MCF 10A (cell line): ENCODE measurements around the gene FOCAD. TPM values are rescaled to one million over a fixed set of nuclear protein-coding genes. Genes with fewer than 3 reads are reported as not detected.

ENCODE experiments used
- BruUV-seq: library from RNA; stranded (reverse); fragments of 400-500 nt; replicated peaks from 2 replicates; lab custom pipeline; 2021; lab: Mats Ljungman, UMichigan
- CTCF ChIA-PET: fragments of 300-600 bp; sonication (Branson Sonifier 250); formaldehyde crosslinking; extraction: SDS; loops from one replicate; lab custom pipeline; 2021; ENCODE audit warnings: antibody characterized with exemption, inconsistent platforms; lab: Yijun Ruan, JAX
- POLR2A ChIA-PET: fragments of 300-600, 350-650 bp; sonication (Branson Sonifier 250); formaldehyde crosslinking; extraction: SDS; loops from one replicate; lab custom pipeline; 2020; ENCODE audit warnings: antibody characterized with exemption, inconsistent platforms; lab: Yijun Ruan, JAX
- DNase-seq: peaks from one replicate; pipeline ENCODE4 v3.0.0-alpha.2; 2018; ENCODE audit not compliant: unreplicated experiment
- H3K27ac Mint-ChIP-seq: one replicate; pipeline ENCODE4 v1.8.0; 2022; ENCODE audit warnings: mild to moderate bottlenecking, low read depth, mixed read lengths; ENCODE audit not compliant: unreplicated experiment
- H3K27me3 Mint-ChIP-seq: one replicate; pipeline ENCODE4 v1.8.0; 2022; ENCODE audit warnings: mixed read lengths; ENCODE audit not compliant: insufficient read depth, unreplicated experiment
- H3K36me3 Mint-ChIP-seq: one replicate; pipeline ENCODE4 v1.8.0; 2022; ENCODE audit warnings: mild to moderate bottlenecking, moderate library complexity, mixed read lengths; ENCODE audit not compliant: insufficient read depth, unreplicated experiment
- H3K4me1 Mint-ChIP-seq: one replicate; pipeline ENCODE4 v1.8.0; 2022; ENCODE audit warnings: mixed read lengths; ENCODE audit not compliant: insufficient read depth, unreplicated experiment
- H3K4me3 Mint-ChIP-seq: one replicate; pipeline ENCODE4 v1.8.0; 2022; ENCODE audit warnings: mild to moderate bottlenecking, moderate library complexity, mixed read lengths; ENCODE audit not compliant: unreplicated experiment
- H3K9me3 Mint-ChIP-seq: one replicate; pipeline ENCODE4 v1.8.0; 2022; ENCODE audit warnings: mixed read lengths; ENCODE audit not compliant: unreplicated experiment
- CTCF ChIP-seq: fragments of 200-600 bp; IDR thresholded peaks from one replicate; pipeline ENCODE4 v1.8.0; 2022; ENCODE audit warnings: antibody characterized with exemption, mild to moderate bottlenecking; ENCODE audit not compliant: unreplicated experiment
- intact Hi-C: fragments of 100-400 bp; cut with micrococcal nuclease; formaldehyde crosslinking; loops from 2 replicates; pipeline ENCODE4 v1.14.1; 2022
- total RNA-seq: library from RNA; stranded (reverse); gene quantifications from 2 replicates; pipeline ENCODE4 v1.2.3, GENCODE V29; 2022

FOCAD gene
- total RNA-seq, 1 experiment from 2014 or later, result 20.7 TPM

DNA sequence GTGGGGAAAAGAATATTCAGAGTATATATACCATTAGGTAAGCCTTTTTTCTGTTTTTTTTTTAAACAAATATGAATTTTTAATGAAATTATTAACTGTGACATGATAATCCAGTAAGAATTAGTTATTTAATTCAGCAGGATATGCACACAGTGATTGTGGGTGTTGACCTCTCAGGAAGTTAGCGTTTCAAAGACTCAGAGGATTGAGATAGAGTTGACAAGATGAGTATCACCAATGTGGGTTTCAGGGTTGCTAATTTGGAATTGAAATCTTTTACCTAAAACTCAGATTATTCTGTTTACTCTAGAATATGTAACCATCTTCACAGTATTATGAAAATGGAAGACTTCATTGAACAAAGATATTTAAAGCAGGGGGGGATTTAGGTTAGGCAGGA, 56.2 kb downstream of the FOCAD start:
- Mint-ChIP-seq H3K4me1 (no peaks in the 10 kb centered on the region), H3K4me3 (no peak overlapping the region), H3K27me3 (no peaks in the 10 kb centered on the region), H3K27ac (no peak overlapping the region), H3K36me3 (peaks cover 38% of the 10 kb centered on the region), H3K9me3 (no peaks in the 10 kb centered on the region)
- ChIA-PET POLR2A (no interaction called here), CTCF (interaction anchor here (0.7 kb wide), 1 partner anchor 29 kb away, joined by 7 read pairs; no protein-coding TSS in a partner anchor)
- BruUV-seq, result no TSS peak
- no peak for TF ChIP-seq CTCF
- intact Hi-C loops, result no loop called here
- no peak for DNase-seq

DNA sequence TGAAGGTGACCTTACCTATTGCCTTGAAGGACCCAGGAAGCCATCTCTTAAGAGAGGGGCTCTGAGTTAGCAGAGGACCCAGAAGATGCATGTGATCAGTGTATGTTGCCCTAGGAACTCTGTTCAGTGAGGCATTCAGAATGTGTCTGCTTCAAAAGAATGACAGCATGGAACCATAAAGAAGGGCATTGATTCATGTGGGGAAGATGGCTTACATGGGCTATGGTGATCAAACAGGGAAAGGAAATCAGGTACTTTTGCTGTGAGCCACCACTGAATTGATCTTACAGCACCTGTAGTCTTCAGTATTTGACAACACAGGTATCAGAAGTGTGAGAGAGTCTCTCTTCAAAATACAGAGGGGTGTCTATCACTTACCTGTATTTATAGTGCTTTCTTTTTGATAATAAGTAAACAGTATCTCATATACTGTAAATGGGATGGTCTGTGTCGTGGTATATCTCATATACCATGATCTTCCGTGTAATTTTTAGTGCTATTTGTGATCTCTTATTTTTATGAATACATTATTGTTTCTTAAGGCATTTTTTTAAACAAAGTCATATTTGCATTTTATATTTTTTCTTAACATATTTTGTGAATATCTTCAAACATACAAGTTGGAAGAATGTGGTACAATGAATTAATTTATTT, 57.0 kb downstream of the FOCAD start:
- H3K27me3 Mint-ChIP-seq, result no peaks in the 10 kb centered on the region
- CTCF ChIA-PET, result interaction anchor here (0.7 kb wide), 1 partner anchor 20 kb away, joined by 4 read pairs; no protein-coding TSS in a partner anchor
- no peaks in the 10 kb centered on the region for H3K9me3 Mint-ChIP-seq
- no peak overlapping the region for H3K4me3 Mint-ChIP-seq
- H3K4me1 Mint-ChIP-seq, result no peaks in the 10 kb centered on the region
- BruUV-seq, result no TSS peak
- no peak overlapping the region for H3K27ac Mint-ChIP-seq
- H3K36me3 Mint-ChIP-seq, result peaks cover 42% of the 10 kb centered on the region
- no peak for TF ChIP-seq CTCF
- intact Hi-C loops, result no loop called here
- no peak for DNase-seq
- POLR2A ChIA-PET, result no interaction called here

GRCh38 chr9:20742833-20743232, 58.8 kb downstream of the FOCAD start:
- Mint-ChIP-seq H3K9me3 (no peaks in the 10 kb centered on the region), H3K27ac (no peak overlapping the region), H3K4me1 (no peaks in the 10 kb centered on the region), H3K4me3 (no peak overlapping the region), H3K27me3 (no peaks in the 10 kb centered on the region), H3K36me3 (peaks cover 45% of the 10 kb centered on the region)
- POLR2A ChIA-PET, result interaction anchor here (0.6 kb wide), 1 partner anchor 357 kb away, joined by 3 read pairs; no protein-coding TSS in a partner anchor
- no peak for DNase-seq
- no peak for TF ChIP-seq CTCF
- intact Hi-C loops, result no loop called here
- no TSS peak for BruUV-seq
- CTCF ChIA-PET, result interaction anchor here (0.7 kb wide), 1 partner anchor 69 kb away, joined by 3 read pairs; no protein-coding TSS in a partner anchor

DNA sequence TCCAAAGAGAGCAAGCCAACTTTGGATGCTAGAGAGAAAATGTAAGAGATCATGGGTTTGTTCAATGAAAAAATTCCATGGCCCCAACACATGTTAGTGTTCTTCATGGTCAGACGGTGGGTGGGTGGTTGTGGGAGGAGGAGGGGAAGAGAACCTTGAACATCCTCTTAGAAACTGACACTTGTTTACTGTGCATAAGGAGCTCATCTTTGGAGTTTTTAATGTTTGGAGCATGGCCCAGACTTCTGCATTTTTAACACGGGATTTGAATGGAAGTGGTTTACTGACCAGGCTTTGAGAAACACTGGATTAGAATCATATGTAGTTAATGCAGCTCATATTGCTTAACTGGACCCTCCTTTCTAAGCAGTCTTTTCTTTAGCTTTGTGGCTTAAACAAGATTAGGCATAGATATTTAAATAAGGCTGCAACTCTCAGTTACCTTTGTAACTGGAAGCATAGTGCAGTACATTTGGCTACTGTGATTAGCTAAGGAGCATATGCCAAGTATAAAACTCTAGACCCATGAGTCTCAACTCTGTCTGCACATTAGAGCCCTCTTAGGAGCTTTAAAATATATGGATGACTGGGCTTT, 60.1 kb downstream of the FOCAD start:
- H3K9me3 Mint-ChIP-seq, result no peaks in the 10 kb centered on the region
- POLR2A ChIA-PET, result no interaction called here
- no peak for DNase-seq
- H3K4me3 Mint-ChIP-seq, result no peak overlapping the region
- no peaks in the 10 kb centered on the region for H3K4me1 Mint-ChIP-seq
- CTCF ChIA-PET, result interaction anchor here (0.7 kb wide), 1 partner anchor 270 kb away, joined by 3 read pairs; no protein-coding TSS in a partner anchor
- no peaks in the 10 kb centered on the region for H3K27me3 Mint-ChIP-seq
- intact Hi-C loops, result no loop called here
- TF ChIP-seq CTCF, result no peak
- peaks cover 51% of the 10 kb centered on the region for H3K36me3 Mint-ChIP-seq
- BruUV-seq, result no TSS peak
- H3K27ac Mint-ChIP-seq, result no peak overlapping the region
